SIG-M5 treated with dmso at 0.1 percent for 504 hours (cell line): Measurements from ENCODE around the gene ZNF282.
A peak's percentile ranks its signal among the peaks of the same experiment; 100 is the strongest.
"Not testable (repeated sequence)": the region's sequence is repeated elsewhere in the genome, so short reads cannot be mapped to it uniquely, and the experiment has no call there.

ENCODE experiments used
- DNase-seq: peaks from one replicate; lab custom pipeline; 2025; ENCODE audit not compliant: unreplicated experiment; lab: John Stamatoyannopoulos, UW

Gene ZNF282

GRCh38 chr7:149254181-149254858 lies 59.0 kb downstream of the ZNF282 start:
- DNase-seq = no peak

- no peak for DNase-seq
Measured at GRCh38 chr7:149255174-149255573, 59.8 kb downstream of the ZNF282 start.

GRCh38 chr7:149256568-149256967 lies 61.2 kb downstream of the ZNF282 start:
- DNase-seq = no peak

GRCh38 chr7:149257146-149257545 lies 61.8 kb downstream of the ZNF282 start:
- no peak for DNase-seq

- no peak for DNase-seq
Measured at GRCh38 chr7:149261316-149261828, 66.0 kb downstream of the ZNF282 start.

GRCh38 chr7:149261829-149262617 lies 66.7 kb downstream of the ZNF282 start, which contains the start of gene ZNF783:
Gene ZNF783, plus strand, starts transcription at chr7:149262196. Its CDS starts 138 bp downstream, at chr7:149262334.
- DNase-seq = peak; percentile 83

- no peak for DNase-seq
Measured at GRCh38 chr7:149266451-149266850, 71.1 kb downstream of the ZNF282 start.

- no peak for DNase-seq
Measured at GRCh38 chr7:149267733-149268132, 72.4 kb downstream of the ZNF282 start.

- DNase-seq = not testable (repeated sequence)
Measured at GRCh38 chr7:149274424-149274823, 79.1 kb downstream of the ZNF282 start.
